Panc1 (cell line): ENCODE data around the gene GOLGA6B. TPM values are rescaled to one million over a fixed set of nuclear protein-coding genes. Genes with fewer than 3 reads are reported as not detected.
A peak's percentile ranks its signal among the peaks of the same experiment; 100 is the strongest.
"Not testable (repeated sequence)": the region's sequence is repeated elsewhere in the genome, so short reads cannot be mapped to it uniquely, and the experiment has no call there.

Source experiments
- ATAC-seq: fragments of 200-7000 bp; cut with Tn5 transposase; 2 replicates; pipeline ENCODE4 v1.9.1; 2020; ENCODE audit warnings: mild to moderate bottlenecking, moderate library complexity
- BruUV-seq: library from RNA; stranded (reverse); fragments of 400-500 nt; replicated peaks from 2 replicates; lab custom pipeline; 2021; lab: Mats Ljungman, UMichigan
- CTCF ChIA-PET: fragments of 300-600 bp; sonication (Branson Sonifier 250); formaldehyde crosslinking; loops from one replicate; lab custom pipeline; 2022; ENCODE audit warnings: antibody characterized with exemption; lab: Charles Lee
- POLR2A ChIA-PET: fragments of 300-600 bp; sonication (Branson Sonifier 250); formaldehyde crosslinking; loops from one replicate; lab custom pipeline; 2022; ENCODE audit warnings: antibody characterized with exemption; lab: Charles Lee
- DNase-seq: peaks from one replicate; pipeline ENCODE4 v3.0.0-alpha.2; 2010; ENCODE audit warnings: low read depth, low spot score
- H3K27ac ChIP-seq: 2 replicates; pipeline ENCODE4 v1.5.1; 2011; ENCODE audit warnings: mild to moderate bottlenecking, low read length, inconsistent platforms
- H3K27me3 ChIP-seq: fragments of 200-500 bp; sonication (Bioruptor generic); 2 replicates; pipeline ENCODE4 v1.6.0; 2014; ENCODE audit warnings: low read length, inconsistent platforms; ENCODE audit not compliant: control insufficient read depth, insufficient read depth
- H3K36me3 ChIP-seq: fragments of 200-500 bp; sonication (Bioruptor generic); 2 replicates; pipeline ENCODE4 v1.5.1; 2014; ENCODE audit warnings: inconsistent platforms, mild to moderate bottlenecking, low read length, moderate library complexity; ENCODE audit not compliant: control insufficient read depth, insufficient read depth
- H3K4me1 ChIP-seq: 2 replicates; pipeline ENCODE4 v1.5.1; 2011; ENCODE audit warnings: inconsistent platforms, mild to moderate bottlenecking, low read length, moderate library complexity; ENCODE audit not compliant: control insufficient read depth, insufficient read depth
- H3K4me3 ChIP-seq, 2 experiments: 2 replicates each; pipeline ENCODE4 v1.5.1; 2011 to 2012; ENCODE audit warnings: low read depth in 2 of 2, low read length in 2 of 2, mild to moderate bottlenecking in 2 of 2, inconsistent platforms in 1 of 2, moderate library complexity in 1 of 2
- H3K9me3 ChIP-seq: fragments of 200-500 bp; sonication (Bioruptor generic); 2 replicates; pipeline ENCODE4 v1.5.1; 2014; ENCODE audit warnings: low read depth, mild to moderate bottlenecking, inconsistent platforms, low read length, moderate library complexity; ENCODE audit not compliant: control insufficient read depth, insufficient read depth
- in situ Hi-C: cut with HindIII; loops from 2 replicates; pipeline ENCODE4 v1.10.0; 2016; ENCODE audit warnings: low sequenced_read_pairs, low pct_unique_long_range_greater_than_20kb
- intact Hi-C: fragments of 100-400 bp; cut with micrococcal nuclease; formaldehyde crosslinking; loops from one replicate; pipeline ENCODE4 v1.10.0; 2022; ENCODE audit not compliant: unreplicated experiment
- total RNA-seq: library from RNA; stranded (reverse); gene quantifications from one replicate; pipeline ENCODE4 v1.2.1, GENCODE V29; 2021; ENCODE audit not compliant: unreplicated experiment
- TF ChIP-seq, protein P1 (sequence below): fragments of 450-650 bp; IDR thresholded peaks from 2 replicates; pipeline ENCODE4 v1.5.1; 2017; ENCODE audit warnings: mild to moderate bottlenecking

GOLGA6B gene
- total RNA-seq, 1 experiment from 2014 or later: not detected

DNA sequence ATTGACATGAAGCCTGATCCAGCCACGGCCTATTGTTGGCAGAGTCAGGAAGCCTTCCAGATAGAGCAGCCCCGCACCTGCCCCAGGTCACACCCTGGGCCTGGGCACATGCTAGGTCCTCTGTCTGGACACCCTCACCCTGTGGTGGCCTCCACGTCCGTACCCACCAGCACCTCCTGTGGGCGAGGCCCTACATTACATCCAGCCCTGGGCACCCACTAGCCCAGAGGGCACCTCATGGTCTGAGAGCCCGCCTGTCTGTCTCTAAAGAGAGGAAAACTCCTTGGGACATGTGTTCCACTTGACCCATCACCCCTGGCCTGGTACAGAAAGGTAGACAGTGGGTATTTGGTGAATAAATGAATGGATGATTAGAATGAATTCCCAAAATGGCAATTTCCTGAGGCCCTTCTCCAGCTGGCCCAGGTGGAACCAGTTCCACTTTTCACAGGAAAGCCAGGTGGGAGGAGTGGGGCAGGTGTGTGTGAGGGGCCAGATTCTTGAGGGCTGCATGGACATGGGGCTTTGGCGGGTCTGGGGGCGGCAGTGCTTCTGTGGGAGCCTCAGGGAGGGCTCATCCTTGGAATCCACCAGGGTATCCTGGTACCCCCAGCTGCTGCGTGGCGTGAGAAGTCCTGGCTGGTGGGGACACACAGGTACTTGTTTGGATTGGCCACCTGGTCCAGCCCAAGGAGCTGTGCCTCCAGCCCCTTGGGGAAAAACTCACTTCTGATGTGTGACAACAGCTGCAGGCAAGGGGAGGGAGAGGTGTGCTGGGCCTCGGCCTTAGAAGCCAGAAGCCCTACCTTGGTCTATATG is 26.0 kb upstream of the GOLGA6B start:
- H3K4me3 ChIP-seq, H3K9me3 ChIP-seq, DNase-seq, H3K27ac ChIP-seq, intact Hi-C loops, H3K27me3 ChIP-seq, in situ Hi-C loops, H3K4me1 ChIP-seq, BruUV-seq, CTCF ChIA-PET, H3K36me3 ChIP-seq, POLR2A ChIA-PET: not testable (repeated sequence)
- TF ChIP-seq, protein P1, sequence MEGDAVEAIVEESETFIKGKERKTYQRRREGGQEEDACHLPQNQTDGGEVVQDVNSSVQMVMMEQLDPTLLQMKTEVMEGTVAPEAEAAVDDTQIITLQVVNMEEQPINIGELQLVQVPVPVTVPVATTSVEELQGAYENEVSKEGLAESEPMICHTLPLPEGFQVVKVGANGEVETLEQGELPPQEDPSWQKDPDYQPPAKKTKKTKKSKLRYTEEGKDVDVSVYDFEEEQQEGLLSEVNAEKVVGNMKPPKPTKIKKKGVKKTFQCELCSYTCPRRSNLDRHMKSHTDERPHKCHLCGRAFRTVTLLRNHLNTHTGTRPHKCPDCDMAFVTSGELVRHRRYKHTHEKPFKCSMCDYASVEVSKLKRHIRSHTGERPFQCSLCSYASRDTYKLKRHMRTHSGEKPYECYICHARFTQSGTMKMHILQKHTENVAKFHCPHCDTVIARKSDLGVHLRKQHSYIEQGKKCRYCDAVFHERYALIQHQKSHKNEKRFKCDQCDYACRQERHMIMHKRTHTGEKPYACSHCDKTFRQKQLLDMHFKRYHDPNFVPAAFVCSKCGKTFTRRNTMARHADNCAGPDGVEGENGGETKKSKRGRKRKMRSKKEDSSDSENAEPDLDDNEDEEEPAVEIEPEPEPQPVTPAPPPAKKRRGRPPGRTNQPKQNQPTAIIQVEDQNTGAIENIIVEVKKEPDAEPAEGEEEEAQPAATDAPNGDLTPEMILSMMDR: peak; percentile 59
- peak; percentile 77; the same call in 1 of the 2 replicates for ATAC-seq

DNA sequence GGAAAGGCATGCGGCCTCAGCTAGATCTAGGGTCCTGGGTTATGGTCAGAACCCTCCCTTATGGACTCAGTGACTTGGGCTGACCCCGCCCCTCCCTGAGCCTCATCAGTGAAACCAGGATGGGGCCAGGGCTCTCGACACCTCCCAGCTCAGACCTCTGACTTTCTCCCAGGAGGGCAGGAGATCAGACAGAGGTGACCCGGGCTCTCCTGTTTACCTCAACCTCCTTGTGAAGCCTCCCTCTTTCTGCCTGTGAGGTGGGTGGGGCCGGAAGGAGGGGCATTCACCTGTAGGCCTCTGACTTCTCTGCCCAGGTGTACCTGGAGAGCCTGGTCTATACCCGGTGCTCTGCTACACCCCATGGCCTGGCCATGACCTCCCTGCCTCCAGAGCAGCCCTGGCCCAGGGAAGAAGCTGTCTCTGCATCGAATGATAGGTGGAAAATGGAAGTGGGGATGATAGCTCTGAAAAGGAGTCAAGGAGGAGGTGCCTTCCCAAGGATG is 25.4 kb upstream of the GOLGA6B start:
- in situ Hi-C loops, H3K4me3 ChIP-seq, H3K27ac ChIP-seq, BruUV-seq, H3K36me3 ChIP-seq, H3K4me1 ChIP-seq, H3K9me3 ChIP-seq, H3K27me3 ChIP-seq, ATAC-seq, intact Hi-C loops, CTCF ChIA-PET, DNase-seq, POLR2A ChIA-PET: not testable (repeated sequence)

DNA sequence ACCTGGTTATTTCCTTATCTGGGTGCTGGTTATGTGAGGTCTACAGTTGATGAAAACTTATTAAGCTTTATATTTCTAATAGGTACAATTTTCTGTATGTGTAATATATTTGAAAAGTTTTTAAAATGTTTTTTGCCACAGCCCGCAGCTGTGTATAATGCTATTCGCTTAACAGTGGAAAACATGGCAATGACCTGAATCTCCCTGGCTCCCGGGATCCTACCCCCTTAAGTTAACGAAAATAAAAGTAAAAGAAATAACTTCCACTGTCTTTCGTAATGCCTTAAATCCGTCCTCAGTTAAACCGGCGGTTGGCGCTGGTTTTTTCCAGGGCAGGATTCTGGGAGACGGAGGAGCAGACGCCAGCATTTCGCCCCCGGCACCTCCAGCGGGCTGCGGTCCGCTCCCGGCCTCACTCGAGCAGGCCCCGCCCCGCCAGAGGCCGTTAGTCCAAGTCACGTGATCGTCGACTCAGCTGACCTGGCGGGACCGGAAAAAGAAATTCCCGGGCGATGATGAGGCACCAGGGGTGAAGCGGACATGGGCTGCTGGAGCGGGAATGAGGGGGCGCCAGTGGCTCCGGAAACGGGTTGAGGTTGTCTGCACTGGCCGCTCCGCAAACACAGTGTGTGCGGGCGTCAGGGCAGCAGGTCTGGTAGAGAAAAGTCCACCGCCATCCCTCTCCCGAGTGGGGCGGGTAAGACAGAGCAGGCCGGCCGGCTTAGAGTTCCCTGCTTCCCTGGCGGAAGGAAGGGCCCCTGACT is 17.8 kb upstream of the GOLGA6B start:
- CTCF ChIA-PET, H3K36me3 ChIP-seq, in situ Hi-C loops, H3K27me3 ChIP-seq, H3K9me3 ChIP-seq, POLR2A ChIA-PET, H3K4me1 ChIP-seq, intact Hi-C loops, DNase-seq, H3K27ac ChIP-seq: not testable (repeated sequence)
- peak; percentile 88 for ATAC-seq
- H3K4me3 ChIP-seq: peak overlapping the region; percentile 17 to 36
- TSS peak; percentile 88 for BruUV-seq

DNA sequence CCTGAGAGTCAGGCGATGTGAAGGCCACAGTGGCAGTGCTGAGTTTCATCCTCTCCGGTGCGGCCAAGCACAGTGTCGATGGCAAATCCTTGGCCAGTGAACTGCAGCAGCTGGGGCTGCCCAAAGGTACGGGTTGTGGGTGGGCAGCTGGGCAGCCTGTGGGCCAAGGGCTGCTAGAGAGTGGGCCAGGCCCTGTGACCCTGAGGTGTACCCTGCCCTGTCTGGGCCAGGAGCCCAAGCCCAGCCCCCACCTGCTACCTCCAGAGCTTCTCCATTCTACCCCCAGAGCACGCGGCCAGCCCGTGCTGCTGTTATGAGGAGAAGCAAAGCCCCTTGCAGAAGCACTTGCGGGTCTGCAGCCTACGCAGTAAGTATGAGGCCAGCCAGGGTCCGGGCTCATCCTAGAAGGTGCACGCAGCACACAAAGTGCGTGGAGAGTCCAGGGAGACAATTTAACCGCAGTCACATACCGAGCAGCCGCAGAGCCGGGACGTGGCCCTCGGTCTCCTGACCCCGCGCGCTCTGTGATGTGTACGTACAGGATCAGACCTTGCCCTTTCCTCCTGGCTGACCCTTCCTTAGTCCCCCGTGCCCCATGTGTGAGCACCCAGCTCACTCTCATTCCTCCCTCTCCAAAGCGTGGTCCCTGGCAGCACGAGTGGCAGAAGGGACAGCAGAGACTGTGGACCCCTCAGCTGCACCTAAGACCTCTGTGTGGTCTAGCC is 14.6 kb upstream of the GOLGA6B start:
- H3K36me3 ChIP-seq, H3K4me3 ChIP-seq, in situ Hi-C loops, BruUV-seq, H3K27ac ChIP-seq, H3K4me1 ChIP-seq, POLR2A ChIA-PET, H3K9me3 ChIP-seq, CTCF ChIA-PET, H3K27me3 ChIP-seq, DNase-seq, intact Hi-C loops, ATAC-seq: not testable (repeated sequence)

DNA sequence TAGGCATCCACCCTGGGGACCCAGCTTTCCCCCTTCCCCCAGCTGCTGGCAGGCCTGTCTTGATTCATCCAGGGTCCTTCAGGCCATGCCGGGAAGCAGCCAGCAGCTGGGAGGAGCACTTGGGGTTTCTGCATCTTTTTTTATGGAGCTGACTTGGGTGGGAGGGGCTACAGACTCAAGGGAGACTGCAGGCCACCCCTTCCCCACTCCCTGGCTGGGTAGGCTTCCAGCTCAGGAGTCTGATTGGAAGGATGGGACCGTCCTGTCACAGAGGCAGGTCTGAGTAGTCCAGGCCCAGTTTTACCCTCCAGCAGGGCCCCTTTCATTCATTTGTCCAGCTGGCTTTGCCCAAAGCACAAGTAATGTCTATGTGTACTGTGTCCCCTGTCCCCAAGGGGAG is 12.2 kb upstream of the GOLGA6B start:
- in situ Hi-C loops, H3K4me1 ChIP-seq, DNase-seq, ATAC-seq, H3K27ac ChIP-seq, H3K4me3 ChIP-seq, H3K9me3 ChIP-seq, intact Hi-C loops, BruUV-seq, POLR2A ChIA-PET, H3K36me3 ChIP-seq, H3K27me3 ChIP-seq, CTCF ChIA-PET: not testable (repeated sequence)

DNA sequence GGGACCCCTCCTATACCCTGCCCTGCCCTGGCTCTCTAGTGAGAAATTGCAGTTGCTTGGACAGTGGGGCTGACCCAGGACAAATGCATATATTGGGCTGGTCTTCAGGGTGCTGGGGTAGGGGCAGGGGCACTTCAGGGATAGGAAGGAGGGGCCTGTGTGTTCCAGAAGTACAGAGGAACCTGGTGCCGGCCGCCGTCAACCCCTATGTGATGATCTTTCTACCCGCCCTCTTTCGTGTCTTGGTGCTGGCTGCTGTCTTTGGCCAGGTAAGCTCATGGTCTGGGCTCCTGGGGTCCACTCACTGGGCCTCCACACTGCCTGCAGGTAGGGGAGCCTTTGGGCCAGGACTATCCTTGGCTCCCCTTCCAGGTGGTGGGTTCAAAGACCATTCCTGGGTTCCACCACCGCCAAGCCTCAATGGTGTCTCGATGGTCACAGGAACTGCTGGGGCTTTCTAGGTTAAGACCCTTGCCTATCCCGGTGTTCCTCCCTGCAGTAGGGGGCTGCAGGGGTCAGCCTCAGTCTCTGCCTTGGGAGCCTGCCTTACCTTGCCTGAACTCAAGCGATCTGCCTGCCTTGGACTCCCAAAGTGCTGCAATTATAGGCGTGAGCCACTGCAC is 5.8 kb upstream of the GOLGA6B start:
- ATAC-seq, CTCF ChIA-PET, intact Hi-C loops: not testable (repeated sequence)

More for the DNA sequence above, 5.8 kb upstream of the GOLGA6B start:
- H3K4me1 ChIP-seq, POLR2A ChIA-PET, H3K36me3 ChIP-seq, H3K4me3 ChIP-seq, H3K9me3 ChIP-seq, H3K27me3 ChIP-seq, DNase-seq, BruUV-seq, H3K27ac ChIP-seq, in situ Hi-C loops: not testable (repeated sequence)
